ENCODE measurements around the gene PLEKHG1.

Gene PLEKHG1

DNA sequence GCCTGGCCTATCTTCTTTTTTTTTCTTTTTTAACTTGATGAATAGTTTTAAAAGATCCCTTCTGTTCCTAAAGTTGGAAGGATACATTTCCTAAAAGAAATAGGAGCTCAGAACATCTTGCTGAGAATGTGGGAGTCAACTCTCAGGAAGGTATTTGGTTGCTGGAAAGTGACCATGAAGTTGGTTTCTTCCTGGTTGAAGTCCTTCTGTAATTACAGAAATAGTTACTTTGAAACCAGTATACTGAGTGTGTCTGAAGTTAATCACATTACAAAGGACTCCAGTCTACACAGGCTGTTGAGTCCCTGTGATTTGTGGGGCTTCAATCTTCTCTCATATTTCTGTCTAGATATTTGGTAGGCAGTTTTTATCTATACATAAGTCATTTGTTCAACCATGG lies 9.8 kb upstream of the PLEKHG1 start:
- DNase-seq (ENCODE audit: low read depth), result no peak

GRCh38 chr6:150590446-150590845 lies 9.2 kb upstream of the PLEKHG1 start:
- DNase-seq (ENCODE audit: low read depth), result no peak

- DNase-seq (ENCODE audit: low read depth), result no peak
Observed at GRCh38 chr6:150592377-150592995, 7.2 kb upstream of the PLEKHG1 start.

GRCh38 chr6:150593119-150593518 lies 6.6 kb upstream of the PLEKHG1 start:
- DNase-seq (ENCODE audit: low read depth), result no peak

DNA sequence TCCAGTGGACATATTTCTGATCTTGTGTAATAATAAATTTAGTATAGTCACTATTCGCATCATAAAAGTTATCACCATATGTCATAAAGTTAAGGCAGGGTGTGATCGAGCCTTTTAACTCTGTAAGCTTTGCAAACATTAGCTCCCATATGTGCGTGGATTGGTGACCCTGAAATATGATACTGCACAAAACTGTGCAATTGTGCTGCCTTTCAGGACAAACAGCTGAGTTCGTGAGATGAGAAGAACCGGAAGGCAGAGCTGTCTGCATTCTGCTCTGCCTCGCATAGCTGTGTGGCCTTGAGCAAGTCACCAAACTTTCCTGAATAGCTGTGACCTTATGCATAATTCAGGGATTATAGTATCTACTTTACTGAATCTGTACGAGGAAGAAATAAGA lies 3.2 kb upstream of the PLEKHG1 start:
- no peak for DNase-seq (ENCODE audit: low read depth)

- DNase-seq (ENCODE audit: low read depth), result no peak
Observed at GRCh38 chr6:150598401-150598800, 1.3 kb upstream of the PLEKHG1 start.

DNA sequence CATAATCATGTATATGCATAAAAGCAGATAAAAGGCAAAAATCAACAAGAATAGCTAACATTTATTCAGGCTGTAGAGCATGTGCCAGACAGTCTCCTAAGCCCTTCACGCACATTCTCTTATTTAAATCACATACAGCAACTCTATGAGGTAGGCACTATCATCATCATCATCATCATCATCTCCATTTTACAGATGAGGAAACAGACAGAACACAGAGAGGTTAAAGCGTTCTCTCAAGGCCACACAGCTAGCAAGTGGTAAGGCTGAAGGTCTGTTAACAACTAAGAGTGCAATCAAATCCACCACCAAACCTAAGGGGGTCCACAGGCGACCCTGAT lies 857 bp upstream of the PLEKHG1 start:
- DNase-seq (ENCODE audit: low read depth), result no peak

- no peak for DNase-seq (ENCODE audit: low read depth)
Observed at GRCh38 chr6:150600010-150600300, 270 bp downstream of the PLEKHG1 start.

- DNase-seq (ENCODE audit: low read depth), result peak; percentile 63
Observed at GRCh38 chr6:150600301-150601017, 774 bp downstream of the PLEKHG1 start.

GRCh38 chr6:150601439-150601838 lies 1.8 kb downstream of the PLEKHG1 start:
- DNase-seq (ENCODE audit: low read depth), result no peak

- no peak for DNase-seq (ENCODE audit: low read depth)
Observed at GRCh38 chr6:150603176-150603575, 3.5 kb downstream of the PLEKHG1 start.

DNA sequence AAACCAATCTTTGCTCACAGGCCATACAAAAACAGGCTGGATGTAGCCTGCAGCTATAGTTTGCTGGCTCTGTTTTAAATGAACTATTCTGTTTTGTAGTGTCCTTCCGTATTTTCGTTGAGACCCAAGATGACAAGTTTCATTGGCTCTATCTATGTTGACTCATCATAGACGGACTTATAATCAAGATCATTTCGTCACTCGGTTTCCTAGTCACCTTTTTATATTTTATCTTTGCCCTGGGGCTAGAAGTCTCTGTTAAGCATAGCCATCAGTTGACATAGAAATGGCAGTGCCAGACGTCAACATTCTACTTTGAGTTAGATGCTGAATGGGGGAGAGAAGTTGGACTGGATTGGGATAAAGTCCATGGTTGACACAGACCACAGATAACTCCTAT lies 4.8 kb downstream of the PLEKHG1 start:
- DNase-seq (ENCODE audit: low read depth), result no peak

- DNase-seq (ENCODE audit: low read depth), result no peak
Observed at GRCh38 chr6:150605333-150605732, 5.6 kb downstream of the PLEKHG1 start.

- no peak for DNase-seq (ENCODE audit: low read depth)
Observed at GRCh38 chr6:150606168-150606591, 6.5 kb downstream of the PLEKHG1 start.

DNA sequence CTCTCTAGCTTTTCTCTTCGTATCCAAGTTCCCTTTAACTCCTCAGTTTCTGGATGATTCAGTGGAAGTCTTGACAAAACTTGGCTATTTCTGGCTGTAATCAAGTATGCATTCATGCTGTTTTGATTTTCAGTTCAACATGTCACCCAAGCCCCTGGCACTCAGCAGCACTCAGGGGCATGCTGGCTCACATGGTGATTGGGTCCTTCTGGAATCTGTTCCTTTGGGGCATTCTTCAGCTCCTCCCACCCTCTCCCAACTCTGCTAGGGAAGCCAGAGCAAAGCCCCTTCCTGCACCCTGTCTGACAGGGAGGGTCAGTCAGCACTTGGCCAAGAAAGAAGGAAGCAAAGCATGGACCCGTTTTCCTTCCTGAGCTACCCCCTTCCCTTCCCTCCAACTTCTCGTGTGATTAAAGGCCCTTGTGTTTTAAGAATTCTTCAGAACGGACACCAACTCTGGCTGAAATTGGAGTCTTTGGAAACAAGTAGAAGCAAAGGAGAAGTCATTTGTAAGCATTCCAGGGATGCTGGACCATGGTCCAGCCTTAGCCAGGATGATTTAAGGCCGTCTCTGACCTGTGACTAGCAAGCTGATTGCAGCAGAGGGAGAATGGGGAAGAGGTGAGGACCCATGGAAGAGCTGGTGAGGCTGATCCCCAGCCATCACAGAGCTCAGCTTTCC lies 7.1 kb downstream of the PLEKHG1 start:
- no peak for DNase-seq (ENCODE audit: low read depth)

- no peak for DNase-seq (ENCODE audit: low read depth)
Observed at GRCh38 chr6:150607329-150607650, 7.6 kb downstream of the PLEKHG1 start.

GRCh38 chr6:150610584-150610983 lies 10.9 kb downstream of the PLEKHG1 start:
- DNase-seq (ENCODE audit: low read depth), result no peak

DNA sequence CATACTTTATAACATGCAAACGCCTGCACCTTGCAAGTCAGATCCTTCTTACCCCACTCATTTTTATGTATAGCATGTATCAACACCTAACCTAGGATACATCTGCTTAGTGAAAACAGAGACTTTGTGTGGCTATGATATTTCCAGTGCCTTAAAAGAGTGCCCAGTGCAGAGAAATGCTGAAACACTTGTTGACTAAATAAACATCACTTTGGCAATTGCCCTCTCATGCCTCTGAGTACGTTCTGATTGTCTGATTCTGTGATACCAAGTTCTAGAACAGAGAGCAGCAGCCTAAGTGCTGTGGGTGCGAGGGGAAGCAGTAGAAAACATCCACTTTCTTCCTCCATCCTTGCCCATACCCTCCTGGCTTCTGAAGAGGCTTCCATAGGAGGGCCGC lies 13.6 kb downstream of the PLEKHG1 start:
- DNase-seq (ENCODE audit: low read depth), result no peak

DNA sequence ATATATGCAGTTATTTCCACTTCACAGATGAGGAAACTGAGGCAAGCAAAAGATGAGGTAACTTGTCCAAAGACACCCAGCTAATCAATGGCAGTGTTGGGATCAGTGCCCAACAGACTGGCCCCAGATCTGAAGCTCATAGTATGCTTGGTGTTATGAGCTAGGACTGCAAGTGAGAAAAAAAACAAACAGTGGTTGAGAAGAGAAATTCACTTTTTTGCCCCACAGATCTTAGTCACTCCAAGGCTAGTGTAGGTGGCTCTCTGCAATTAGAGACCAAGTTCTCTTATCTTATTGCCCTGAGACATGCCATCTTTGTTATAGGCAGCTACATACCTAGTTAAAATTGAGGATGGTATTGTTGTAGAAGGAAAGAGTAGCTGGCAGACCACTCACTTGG lies 16.3 kb downstream of the PLEKHG1 start:
- no peak for DNase-seq (ENCODE audit: low read depth)

DNA sequence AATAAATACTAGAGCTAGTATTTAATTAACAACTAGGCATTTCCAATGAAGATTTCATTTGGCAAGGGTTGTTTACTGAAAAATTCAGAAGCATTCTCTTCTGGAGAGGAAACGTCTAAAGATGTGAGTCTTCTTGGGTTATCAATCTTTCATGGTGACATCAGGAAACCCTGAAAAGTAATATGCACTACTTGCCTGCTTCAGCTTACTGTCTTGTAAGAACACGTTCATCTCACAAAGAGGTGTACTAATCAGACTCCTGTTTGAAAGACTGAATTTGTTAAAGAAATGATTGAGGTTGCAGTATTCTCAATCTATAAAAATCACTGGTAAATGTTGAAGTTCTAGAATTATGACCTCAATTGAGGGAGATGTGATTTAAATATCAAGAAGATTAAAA lies 16.9 kb downstream of the PLEKHG1 start:
- DNase-seq (ENCODE audit: low read depth), result no peak

DNA sequence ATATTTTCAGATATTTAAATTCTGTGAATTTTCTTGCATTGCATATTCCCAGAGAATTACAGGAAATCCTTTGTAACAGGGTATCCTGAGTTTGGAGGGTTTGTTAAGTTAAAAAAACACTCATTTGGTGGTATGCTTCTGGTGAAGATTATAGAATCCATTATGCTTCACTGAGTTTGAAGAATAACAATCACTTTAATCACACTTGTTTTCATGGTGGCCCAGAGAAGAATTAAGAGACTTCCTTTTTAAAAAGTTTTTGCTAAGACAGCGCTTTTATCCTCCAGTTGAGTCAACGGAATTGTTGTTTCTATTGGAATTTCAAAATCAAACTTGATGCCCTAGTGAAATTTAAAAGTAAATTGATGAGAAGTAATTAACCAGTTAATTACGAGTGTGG lies 17.4 kb downstream of the PLEKHG1 start:
- no peak for DNase-seq (ENCODE audit: low read depth)

- no peak for DNase-seq (ENCODE audit: low read depth)
Observed at GRCh38 chr6:150617496-150618460, 18.1 kb downstream of the PLEKHG1 start.

- DNase-seq (ENCODE audit: low read depth), result no peak
Observed at GRCh38 chr6:150619275-150619674, 19.6 kb downstream of the PLEKHG1 start.

Data from activated T-helper 9 cell treated with anti-CD3 and anti-CD28 coated beads, Interleukin-2, amount 50 U/mL, for 16 hours (primary cell).